ENCODE measurements around the gene PCSK2. TPM values are rescaled to one million over a fixed set of nuclear protein-coding genes. Genes with fewer than 3 reads are reported as not detected.
A peak's percentile ranks its signal among the peaks of the same experiment; 100 is the strongest.

PCSK2 gene
- total RNA-seq, 1 donor from 2014 or later, result not detected

DNA sequence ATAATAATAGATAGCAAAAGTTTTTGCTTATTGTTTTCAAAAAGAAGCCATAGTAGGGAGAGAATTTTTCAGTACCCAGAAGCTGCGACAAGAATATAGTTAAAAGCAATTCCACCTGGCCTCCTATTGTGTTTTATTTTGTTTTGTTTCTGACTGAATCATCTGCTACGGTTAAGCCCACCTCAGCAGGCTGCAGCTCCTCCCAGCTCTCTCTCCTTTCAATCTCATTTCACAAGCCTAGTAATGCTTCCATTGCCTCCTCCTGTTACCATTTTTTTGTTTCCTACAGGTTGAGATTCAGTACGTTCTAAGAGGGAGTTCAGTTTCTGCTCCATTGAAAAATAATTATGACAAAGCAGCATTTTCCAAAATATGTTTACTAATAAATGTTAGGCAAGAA, 77.9 kb downstream of the PCSK2 start:
- TF ChIP-seq, protein P1, sequence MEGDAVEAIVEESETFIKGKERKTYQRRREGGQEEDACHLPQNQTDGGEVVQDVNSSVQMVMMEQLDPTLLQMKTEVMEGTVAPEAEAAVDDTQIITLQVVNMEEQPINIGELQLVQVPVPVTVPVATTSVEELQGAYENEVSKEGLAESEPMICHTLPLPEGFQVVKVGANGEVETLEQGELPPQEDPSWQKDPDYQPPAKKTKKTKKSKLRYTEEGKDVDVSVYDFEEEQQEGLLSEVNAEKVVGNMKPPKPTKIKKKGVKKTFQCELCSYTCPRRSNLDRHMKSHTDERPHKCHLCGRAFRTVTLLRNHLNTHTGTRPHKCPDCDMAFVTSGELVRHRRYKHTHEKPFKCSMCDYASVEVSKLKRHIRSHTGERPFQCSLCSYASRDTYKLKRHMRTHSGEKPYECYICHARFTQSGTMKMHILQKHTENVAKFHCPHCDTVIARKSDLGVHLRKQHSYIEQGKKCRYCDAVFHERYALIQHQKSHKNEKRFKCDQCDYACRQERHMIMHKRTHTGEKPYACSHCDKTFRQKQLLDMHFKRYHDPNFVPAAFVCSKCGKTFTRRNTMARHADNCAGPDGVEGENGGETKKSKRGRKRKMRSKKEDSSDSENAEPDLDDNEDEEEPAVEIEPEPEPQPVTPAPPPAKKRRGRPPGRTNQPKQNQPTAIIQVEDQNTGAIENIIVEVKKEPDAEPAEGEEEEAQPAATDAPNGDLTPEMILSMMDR (conservative IDR thresholded peaks at IDR 0.05; ENCODE audit: low read depth, low read length), result no peak
- no peak overlapping the region for H3K4me3 ChIP-seq (ENCODE audit: low read depth, low read length)
- DNase-seq (ENCODE audit: low read depth), result no peak

DNA sequence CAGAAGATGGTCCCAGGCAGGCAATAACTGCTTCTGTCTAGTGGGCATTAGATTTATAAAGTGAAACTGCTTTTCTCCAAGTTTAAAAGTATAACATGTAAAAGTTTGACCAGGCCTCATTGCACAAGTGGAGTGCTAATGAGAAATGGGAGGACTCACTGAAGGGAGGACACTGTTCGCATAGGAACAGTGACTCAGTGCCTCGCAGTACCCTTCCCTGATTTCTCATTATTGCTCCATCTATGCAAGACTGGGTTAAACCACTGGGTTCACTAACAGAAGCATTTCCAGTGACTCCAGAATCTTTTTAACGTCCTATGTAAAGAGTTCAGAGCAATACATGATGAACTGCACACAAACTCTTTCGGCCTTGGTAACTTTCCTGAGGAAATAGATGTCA, 79.6 kb downstream of the PCSK2 start:
- H3K4me3 ChIP-seq (ENCODE audit: low read depth, low read length), result no peak overlapping the region
- TF ChIP-seq, protein P1 (conservative IDR thresholded peaks at IDR 0.05; ENCODE audit: low read depth, low read length), result no peak
- DNase-seq (ENCODE audit: low read depth), result no peak

DNA sequence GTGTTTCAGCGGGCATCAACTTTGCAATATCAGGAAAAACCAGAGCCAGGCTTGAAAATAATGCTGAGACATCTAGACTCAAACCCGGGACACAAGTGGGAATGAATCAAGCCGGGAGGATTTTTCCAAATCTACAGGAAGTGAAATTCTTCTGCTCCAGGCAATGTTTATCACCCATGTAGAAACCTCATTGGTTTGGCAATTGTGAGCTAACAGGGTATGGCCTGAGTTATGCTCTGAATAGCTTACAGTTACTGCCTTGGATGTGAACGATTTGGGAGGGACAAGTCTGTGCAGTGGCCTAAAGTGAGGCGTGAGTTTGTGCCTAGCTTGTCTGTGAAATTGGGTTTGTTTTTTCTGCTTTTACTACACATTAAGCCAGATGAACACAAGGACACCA, 87.4 kb downstream of the PCSK2 start:
- TF ChIP-seq, protein P1 (conservative IDR thresholded peaks at IDR 0.05; ENCODE audit: low read depth, low read length), result no peak
- no peak overlapping the region for H3K4me3 ChIP-seq (ENCODE audit: low read depth, low read length)
- no peak for DNase-seq (ENCODE audit: low read depth)

DNA sequence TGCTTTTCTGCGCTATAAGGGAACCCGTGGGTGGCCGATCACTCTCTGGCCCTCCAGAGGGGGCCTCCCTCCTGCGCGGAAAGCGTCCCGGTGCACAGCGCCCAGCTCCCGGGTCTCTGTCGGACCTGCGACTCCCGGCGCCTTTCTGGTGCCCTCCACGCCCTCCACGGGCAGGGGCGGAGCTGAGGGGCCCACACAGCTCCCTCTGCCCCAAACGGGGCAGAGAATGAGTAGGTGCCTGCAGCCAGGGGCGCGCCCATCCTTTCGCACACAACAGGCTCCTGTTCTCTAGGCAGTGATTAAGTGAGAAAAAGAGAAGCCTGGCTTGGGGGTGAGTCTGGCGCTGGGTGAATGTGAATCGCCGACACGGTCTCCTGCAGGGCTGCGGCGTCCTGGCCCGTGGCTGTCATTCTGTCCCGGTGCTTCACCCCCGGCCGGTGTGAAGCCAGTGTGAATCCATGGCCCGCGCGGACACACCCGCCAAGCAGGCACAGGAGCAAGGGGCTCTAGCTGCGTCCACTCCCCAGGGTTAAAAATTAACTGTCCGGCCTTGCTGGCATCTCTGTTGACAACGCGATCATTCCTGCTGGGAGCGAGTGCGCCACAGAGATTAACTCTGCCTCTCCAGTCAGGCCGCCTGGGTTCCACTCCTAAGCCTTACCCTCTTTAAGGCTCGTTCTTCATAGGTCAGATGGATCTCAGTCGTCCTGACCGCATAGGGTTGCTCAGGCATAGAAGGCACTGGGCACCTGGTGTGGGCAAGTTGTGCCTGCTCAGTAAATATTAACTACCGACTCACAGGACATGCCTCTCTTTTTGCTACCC, 88.8 kb downstream of the PCSK2 start:
- peak overlapping the region; percentile 38 for H3K4me3 ChIP-seq (ENCODE audit: low read depth, low read length)
- TF ChIP-seq, protein P1 (conservative IDR thresholded peaks at IDR 0.05; ENCODE audit: low read depth, low read length), result no peak
- peak; percentile 18 for DNase-seq (ENCODE audit: low read depth)

DNA sequence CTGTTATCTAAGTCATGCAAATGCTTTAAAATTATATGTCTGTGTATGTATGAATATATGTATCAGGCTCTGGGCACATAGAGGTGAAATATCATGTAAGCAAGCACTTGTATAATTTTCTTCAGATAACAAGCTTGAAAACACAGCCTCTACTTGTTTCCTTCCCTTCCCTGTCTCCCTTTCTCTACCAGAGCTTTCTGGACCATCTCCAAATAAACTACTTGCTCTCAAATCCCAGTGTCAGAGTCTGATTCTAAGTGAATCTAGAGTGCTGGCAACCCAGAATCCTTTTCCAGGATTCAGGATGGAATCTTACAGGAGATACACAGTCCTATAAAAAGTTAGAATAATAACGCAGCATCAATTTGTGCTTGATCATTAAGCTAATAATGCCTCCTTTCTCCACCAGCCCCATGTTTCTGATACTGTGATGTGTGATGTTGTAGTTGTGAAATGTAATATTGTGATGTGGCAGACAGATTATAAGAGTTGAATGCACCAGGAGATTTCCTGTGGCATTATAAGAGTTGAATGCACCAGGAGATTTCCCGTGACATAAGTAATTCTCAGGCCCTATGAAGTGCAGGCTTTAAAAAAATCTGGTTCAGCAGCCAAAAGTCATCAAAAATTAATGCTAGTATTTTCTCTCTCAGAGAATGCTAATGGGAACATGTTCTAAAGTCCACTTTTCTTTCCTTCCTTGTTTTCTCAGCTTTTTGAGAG, 89.6 kb downstream of the PCSK2 start:
- no peak for DNase-seq (ENCODE audit: low read depth)
- no peak overlapping the region for H3K4me3 ChIP-seq (ENCODE audit: low read depth, low read length)
- TF ChIP-seq, protein P1 (conservative IDR thresholded peaks at IDR 0.05; ENCODE audit: low read depth, low read length), result no peak

DNA sequence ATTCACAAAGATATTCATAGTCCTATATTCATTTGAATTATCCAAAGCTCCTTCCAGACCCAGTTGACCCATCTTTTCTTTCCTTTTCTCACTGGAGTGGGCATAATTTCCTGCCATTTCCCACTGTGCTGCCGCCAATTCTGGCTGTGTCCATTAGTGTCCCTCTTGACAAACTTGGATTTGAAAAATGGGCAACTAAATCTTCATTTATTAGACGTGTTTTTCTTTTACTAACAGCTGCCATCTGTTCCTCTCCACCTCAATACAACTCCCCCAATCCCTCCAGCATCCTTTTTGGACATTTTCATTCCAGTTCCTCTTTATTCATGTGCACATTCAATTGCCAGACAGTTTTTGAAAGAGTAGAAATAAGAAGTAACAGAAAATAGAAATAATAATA, 90.5 kb downstream of the PCSK2 start:
- DNase-seq (ENCODE audit: low read depth), result no peak
- TF ChIP-seq, protein P1 (conservative IDR thresholded peaks at IDR 0.05; ENCODE audit: low read depth, low read length), result no peak
- no peak overlapping the region for H3K4me3 ChIP-seq (ENCODE audit: low read depth, low read length)

Data from epithelial cell of proximal tubule (primary cell).